ENCODE data around the gene ATP5PO. TPM values are rescaled to one million over a fixed set of nuclear protein-coding genes. Genes with fewer than 3 reads are reported as not detected.

ATP5PO gene
- total RNA-seq, 1 donor from 2014 or later, result 218 TPM

DNA sequence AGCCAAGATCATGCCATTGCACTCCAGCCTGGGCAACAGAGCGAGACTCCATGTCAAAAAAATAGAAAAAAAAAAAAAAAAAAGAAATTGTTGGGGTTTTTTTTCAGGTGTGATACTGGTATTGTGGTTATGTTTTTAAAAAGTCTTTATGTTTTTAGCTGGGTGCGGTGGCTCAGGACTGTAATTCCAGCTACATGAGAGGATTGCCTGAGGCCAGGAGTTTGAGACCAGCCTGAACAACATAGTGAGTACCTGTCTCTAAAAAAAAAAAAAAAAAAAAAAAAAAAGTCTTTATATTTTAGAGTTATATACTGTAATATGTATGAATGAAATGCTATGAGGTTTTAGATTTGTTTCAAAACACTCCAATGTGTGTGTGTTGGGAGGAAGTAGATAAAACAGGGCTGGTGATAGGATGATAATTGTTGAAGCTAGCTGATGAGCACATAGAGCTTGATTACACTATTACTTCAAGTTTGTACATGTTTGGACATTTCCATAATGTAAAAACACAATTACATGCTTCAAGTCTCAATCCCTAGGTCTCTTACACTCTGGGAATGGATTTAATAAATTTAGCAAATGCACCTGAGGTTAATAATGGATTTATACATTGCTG, 30.2 kb upstream of the ATP5PO start:
- Mint-ChIP-seq H3K27ac (ENCODE audit: unreplicated experiment) (no peak overlapping the region), H3K27me3 (ENCODE audit: unreplicated experiment) (peaks cover 4% of the 10 kb centered on the region), H3K4me1 (ENCODE audit: unreplicated experiment) (peaks cover 16% of the 10 kb centered on the region), H3K4me3 (ENCODE audit: unreplicated experiment) (no peak overlapping the region), H3K36me3 (ENCODE audit: low read depth, unreplicated experiment) (no peaks in the 10 kb centered on the region), H3K9me3 (ENCODE audit: unreplicated experiment) (no peaks in the 10 kb centered on the region)
- TF ChIP-seq, protein P1, sequence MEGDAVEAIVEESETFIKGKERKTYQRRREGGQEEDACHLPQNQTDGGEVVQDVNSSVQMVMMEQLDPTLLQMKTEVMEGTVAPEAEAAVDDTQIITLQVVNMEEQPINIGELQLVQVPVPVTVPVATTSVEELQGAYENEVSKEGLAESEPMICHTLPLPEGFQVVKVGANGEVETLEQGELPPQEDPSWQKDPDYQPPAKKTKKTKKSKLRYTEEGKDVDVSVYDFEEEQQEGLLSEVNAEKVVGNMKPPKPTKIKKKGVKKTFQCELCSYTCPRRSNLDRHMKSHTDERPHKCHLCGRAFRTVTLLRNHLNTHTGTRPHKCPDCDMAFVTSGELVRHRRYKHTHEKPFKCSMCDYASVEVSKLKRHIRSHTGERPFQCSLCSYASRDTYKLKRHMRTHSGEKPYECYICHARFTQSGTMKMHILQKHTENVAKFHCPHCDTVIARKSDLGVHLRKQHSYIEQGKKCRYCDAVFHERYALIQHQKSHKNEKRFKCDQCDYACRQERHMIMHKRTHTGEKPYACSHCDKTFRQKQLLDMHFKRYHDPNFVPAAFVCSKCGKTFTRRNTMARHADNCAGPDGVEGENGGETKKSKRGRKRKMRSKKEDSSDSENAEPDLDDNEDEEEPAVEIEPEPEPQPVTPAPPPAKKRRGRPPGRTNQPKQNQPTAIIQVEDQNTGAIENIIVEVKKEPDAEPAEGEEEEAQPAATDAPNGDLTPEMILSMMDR (IDR thresholded peaks at IDR 0.05; ENCODE audit: unreplicated experiment), result no peak
- DNase-seq (ENCODE audit: low spot score), result no peak

DNA sequence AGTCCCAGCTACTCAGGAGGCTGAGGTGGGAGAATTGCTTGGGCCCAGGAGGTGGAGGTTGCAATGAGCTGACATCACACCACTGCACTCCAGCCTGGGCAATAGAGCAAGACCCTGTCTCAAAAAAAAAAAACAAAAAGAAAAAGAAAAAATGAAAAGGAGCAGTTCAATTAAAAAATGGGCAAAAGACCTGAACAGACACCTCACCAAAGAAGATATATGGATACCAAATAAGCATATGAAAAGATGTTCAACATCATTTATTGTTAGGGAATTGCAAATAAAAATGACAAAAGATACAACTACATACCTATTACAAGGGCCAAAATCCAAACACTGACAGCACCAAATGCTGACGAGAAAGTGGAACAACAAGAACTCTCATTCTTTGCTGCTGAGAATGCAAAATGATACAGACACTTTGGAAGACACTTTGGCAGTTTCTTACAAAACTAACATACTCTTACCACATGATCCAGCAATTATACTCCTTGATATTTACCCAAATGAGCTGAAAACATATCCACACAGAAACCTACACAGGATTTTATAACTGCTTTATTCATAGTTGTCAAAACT, 28.7 kb upstream of the ATP5PO start:
- no peak overlapping the region for H3K4me3 Mint-ChIP-seq (ENCODE audit: unreplicated experiment)
- peaks cover 4% of the 10 kb centered on the region for H3K27me3 Mint-ChIP-seq (ENCODE audit: unreplicated experiment)
- no peak overlapping the region for H3K27ac Mint-ChIP-seq (ENCODE audit: unreplicated experiment)
- H3K9me3 Mint-ChIP-seq (ENCODE audit: unreplicated experiment), result no peaks in the 10 kb centered on the region
- DNase-seq (ENCODE audit: low spot score), result no peak
- H3K4me1 Mint-ChIP-seq (ENCODE audit: unreplicated experiment), result peaks cover 17% of the 10 kb centered on the region
- TF ChIP-seq, protein P1 (IDR thresholded peaks at IDR 0.05; ENCODE audit: unreplicated experiment), result no peak
- H3K36me3 Mint-ChIP-seq (ENCODE audit: low read depth, unreplicated experiment), result no peaks in the 10 kb centered on the region

DNA sequence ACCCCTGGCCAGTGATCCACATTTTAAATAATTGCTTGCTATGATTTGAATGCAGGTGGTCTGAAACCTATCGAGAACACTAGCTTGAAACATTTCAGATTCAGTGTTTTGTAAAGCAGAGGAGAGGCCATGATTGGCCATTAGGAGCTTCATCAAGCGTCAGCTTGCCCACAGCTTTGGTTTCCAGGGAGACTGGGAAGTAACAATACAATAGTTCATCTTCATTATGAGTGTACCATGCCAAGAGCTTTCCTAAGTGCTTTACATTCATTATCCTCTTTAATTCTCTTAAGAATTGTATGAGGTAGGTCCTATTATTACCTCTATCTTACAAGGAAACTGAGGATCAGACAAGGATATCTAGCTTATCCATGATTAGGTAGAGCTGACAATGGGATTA, 27.7 kb upstream of the ATP5PO start:
- TF ChIP-seq, protein P1 (IDR thresholded peaks at IDR 0.05; ENCODE audit: unreplicated experiment), result no peak
- Mint-ChIP-seq H3K27ac (ENCODE audit: unreplicated experiment) (no peak overlapping the region), H3K36me3 (ENCODE audit: low read depth, unreplicated experiment) (no peaks in the 10 kb centered on the region), H3K9me3 (ENCODE audit: unreplicated experiment) (no peaks in the 10 kb centered on the region), H3K27me3 (ENCODE audit: unreplicated experiment) (peaks cover 4% of the 10 kb centered on the region), H3K4me3 (ENCODE audit: unreplicated experiment) (no peak overlapping the region), H3K4me1 (ENCODE audit: unreplicated experiment) (peaks cover 13% of the 10 kb centered on the region)
- no peak for DNase-seq (ENCODE audit: low spot score)

DNA sequence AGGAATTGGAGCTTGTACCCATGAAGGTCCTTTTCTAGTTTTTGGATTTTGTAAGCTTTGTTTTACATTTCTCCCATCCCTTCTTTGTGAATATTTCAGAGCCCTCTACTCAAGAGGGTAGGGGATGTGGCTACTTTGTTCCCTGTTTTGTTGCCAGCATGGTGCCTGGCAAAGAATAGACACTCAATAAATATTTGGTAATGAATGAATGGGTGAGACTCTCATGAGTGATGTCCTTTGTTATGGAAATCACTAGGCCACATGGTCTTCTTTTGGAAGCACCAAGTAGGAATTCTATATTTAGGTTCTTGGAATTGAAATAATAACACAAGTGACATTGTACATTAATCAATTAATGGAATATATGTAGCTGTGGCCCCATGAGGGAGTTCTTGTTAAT, 26.8 kb upstream of the ATP5PO start:
- TF ChIP-seq, protein P1 (IDR thresholded peaks at IDR 0.05; ENCODE audit: unreplicated experiment), result no peak
- DNase-seq (ENCODE audit: low spot score), result no peak
- Mint-ChIP-seq H3K9me3 (ENCODE audit: unreplicated experiment) (no peaks in the 10 kb centered on the region), H3K27me3 (ENCODE audit: unreplicated experiment) (peaks cover 2% of the 10 kb centered on the region), H3K36me3 (ENCODE audit: low read depth, unreplicated experiment) (no peaks in the 10 kb centered on the region), H3K4me3 (ENCODE audit: unreplicated experiment) (no peak overlapping the region), H3K4me1 (ENCODE audit: unreplicated experiment) (peaks cover 6% of the 10 kb centered on the region), H3K27ac (ENCODE audit: unreplicated experiment) (no peak overlapping the region)

DNA sequence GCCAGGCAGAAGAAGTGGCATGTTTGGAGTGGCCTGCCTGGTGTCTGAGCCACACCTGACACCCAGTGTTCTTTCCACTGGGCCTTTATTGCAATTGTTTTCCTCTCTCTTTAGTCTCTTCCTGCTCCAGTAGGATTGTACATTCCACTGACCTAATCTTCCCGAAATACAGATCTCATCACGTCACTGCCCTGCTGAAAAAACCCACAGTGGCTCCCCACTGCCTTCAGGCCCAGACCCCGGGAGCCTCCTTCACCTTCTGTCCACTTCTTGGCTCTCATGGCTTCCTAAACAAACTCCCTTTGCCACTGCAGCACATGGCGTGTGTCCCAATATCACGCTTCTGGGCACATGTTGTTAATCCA, 25.3 kb upstream of the ATP5PO start:
- H3K27ac Mint-ChIP-seq (ENCODE audit: unreplicated experiment), result peak overlapping the region; percentile 19
- H3K4me3 Mint-ChIP-seq (ENCODE audit: unreplicated experiment), result no peak overlapping the region
- DNase-seq (ENCODE audit: low spot score), result no peak

More for the DNA sequence above, 25.3 kb upstream of the ATP5PO start:
- no peaks in the 10 kb centered on the region for H3K36me3 Mint-ChIP-seq (ENCODE audit: low read depth, unreplicated experiment)
- H3K27me3 Mint-ChIP-seq (ENCODE audit: unreplicated experiment), result peaks cover 2% of the 10 kb centered on the region
- TF ChIP-seq, protein P1 (IDR thresholded peaks at IDR 0.05; ENCODE audit: unreplicated experiment), result no peak
- peaks cover 5% of the 10 kb centered on the region for H3K4me1 Mint-ChIP-seq (ENCODE audit: unreplicated experiment)
- H3K9me3 Mint-ChIP-seq (ENCODE audit: unreplicated experiment), result no peaks in the 10 kb centered on the region
